Subcutaneous adipose tissue (tissue), 4 donors: ENCODE measurements around the gene PHF1. TPM values are rescaled to one million over a fixed set of nuclear protein-coding genes. Genes with fewer than 3 reads are reported as not detected.

ENCODE experiments used
- total RNA-seq, 4 donors: library from RNA; depleted of rRNA; stranded (reverse); fragments of >200 nt; gene quantifications; one replicate each; pipeline ENCODE4 v1.1.0, GENCODE V29; 2016
- TF ChIP-seq, protein P1 (sequence below): fragments of 450-650 bp; IDR thresholded peaks from one replicate; pipeline ENCODE4 v1.5.1; 2016; ENCODE audit warnings: low read depth, mild to moderate bottlenecking, control low read depth, antibody characterized with exemption, moderate library complexity

Gene PHF1
- total RNA-seq, 4 donors from 2014 or later = 21.4 to 84.0 (median 48.3) TPM

DNA sequence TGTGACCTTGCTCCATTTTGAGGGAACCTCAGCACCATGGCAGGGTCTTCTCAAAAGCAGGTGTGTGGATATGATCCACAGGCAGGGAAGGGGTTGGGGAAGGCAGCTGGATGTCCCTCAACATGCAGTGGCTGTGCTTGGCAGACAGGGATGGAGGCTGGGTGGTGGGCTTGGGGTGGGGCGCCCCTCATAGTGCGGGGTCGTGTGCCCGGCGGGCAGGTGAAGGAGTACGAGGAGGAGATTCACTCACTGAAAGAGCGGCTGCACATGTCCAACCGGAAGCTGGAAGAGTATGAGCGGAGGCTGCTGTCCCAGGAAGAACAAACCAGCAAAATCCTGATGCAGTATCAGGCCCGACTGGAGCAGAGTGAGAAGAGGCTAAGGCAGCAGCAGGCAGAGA is 35.5 kb downstream of the PHF1 start:
- TF ChIP-seq, protein P1, sequence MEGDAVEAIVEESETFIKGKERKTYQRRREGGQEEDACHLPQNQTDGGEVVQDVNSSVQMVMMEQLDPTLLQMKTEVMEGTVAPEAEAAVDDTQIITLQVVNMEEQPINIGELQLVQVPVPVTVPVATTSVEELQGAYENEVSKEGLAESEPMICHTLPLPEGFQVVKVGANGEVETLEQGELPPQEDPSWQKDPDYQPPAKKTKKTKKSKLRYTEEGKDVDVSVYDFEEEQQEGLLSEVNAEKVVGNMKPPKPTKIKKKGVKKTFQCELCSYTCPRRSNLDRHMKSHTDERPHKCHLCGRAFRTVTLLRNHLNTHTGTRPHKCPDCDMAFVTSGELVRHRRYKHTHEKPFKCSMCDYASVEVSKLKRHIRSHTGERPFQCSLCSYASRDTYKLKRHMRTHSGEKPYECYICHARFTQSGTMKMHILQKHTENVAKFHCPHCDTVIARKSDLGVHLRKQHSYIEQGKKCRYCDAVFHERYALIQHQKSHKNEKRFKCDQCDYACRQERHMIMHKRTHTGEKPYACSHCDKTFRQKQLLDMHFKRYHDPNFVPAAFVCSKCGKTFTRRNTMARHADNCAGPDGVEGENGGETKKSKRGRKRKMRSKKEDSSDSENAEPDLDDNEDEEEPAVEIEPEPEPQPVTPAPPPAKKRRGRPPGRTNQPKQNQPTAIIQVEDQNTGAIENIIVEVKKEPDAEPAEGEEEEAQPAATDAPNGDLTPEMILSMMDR = no peak

DNA sequence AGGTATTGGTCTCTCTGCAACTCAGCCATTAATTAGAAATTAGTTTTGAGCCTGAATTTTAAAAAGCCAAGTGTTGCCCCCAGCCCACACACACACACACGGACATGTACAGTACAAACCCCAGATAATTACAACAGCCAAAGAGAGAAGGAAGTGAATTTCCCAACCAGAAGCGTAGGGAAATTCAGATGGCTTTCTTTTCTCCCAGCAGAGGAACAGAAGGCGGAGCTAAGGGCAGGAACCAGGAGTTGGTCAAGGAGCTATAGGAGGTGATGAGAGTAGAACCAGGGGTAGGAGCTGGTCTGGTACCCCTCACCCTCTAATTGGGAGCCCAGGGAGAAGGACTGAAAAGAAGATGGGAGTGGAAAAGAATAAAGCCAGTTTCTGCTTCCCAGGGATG is 39.6 kb downstream of the PHF1 start:
- TF ChIP-seq, protein P1 = no peak

DNA sequence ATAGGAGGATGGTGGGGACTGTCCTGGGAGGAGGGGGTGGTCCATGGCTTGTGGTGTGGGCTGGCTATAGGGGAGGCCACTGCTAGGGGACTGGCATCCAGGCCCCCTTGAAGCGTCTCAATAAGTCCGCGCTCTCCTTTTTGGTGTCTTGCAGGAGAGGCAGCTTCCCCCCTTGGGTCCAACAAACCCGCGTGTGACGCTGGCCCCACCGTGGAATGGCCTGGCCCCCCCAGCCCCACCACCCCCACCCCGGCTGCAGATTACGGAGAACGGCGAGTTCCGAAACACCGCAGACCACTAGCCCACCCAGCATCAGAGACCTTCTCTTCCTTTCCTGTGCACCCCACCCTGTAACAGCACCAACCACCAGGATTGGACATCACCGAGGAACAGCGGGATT is 40.8 kb downstream of the PHF1 start:
- TF ChIP-seq, protein P1 = no peak

DNA sequence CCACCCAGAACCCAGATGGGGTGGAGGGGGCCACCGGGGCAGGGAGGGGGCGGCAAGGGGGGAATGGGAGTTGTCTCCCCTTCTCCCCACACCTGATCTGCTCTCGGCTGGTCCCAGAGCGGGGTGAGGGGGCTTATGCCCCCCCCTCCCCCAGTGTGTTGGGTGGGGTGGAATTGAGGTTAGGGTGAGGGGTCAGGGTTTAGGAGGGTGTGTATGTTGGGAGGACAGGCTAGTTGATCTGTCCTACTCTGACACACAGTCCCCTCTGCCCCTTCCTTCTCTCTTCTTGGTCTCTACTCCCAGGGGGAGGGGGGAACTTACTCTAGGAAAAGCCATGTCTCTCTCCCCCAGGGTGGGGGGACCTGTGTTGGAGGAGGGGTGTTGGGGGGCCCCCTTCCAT is 41.7 kb downstream of the PHF1 start:
- TF ChIP-seq, protein P1 = no peak

DNA sequence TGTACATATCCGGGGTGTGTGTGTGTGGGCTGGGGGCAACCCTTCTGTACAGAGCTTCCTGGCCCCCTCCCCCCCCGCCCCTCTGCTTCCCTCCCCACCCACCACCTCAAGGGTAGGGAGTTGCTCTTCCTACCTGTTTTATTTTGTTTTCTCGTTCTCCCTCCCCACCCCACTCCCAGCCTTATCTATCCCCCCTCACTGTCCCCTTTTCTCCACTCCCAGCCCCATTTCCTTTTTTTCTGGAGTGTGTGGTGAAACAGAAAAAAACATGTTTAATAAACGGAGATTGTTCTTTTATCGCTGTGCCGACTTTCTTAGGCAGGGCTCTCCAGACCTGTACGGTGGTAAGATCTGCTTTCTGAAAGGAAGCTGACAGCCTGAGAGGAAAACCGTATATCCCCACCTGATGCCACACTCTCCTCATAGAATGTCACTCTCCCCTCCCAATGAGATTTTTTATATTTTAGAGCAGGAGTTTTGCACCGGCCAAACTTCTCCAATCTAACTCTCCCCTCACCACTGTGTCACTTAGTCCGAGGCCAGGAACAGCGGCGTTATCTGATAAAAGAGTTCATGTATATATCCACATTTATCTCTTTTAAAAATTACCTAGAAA is 42.7 kb downstream of the PHF1 start:
- TF ChIP-seq, protein P1 = no peak

DNA sequence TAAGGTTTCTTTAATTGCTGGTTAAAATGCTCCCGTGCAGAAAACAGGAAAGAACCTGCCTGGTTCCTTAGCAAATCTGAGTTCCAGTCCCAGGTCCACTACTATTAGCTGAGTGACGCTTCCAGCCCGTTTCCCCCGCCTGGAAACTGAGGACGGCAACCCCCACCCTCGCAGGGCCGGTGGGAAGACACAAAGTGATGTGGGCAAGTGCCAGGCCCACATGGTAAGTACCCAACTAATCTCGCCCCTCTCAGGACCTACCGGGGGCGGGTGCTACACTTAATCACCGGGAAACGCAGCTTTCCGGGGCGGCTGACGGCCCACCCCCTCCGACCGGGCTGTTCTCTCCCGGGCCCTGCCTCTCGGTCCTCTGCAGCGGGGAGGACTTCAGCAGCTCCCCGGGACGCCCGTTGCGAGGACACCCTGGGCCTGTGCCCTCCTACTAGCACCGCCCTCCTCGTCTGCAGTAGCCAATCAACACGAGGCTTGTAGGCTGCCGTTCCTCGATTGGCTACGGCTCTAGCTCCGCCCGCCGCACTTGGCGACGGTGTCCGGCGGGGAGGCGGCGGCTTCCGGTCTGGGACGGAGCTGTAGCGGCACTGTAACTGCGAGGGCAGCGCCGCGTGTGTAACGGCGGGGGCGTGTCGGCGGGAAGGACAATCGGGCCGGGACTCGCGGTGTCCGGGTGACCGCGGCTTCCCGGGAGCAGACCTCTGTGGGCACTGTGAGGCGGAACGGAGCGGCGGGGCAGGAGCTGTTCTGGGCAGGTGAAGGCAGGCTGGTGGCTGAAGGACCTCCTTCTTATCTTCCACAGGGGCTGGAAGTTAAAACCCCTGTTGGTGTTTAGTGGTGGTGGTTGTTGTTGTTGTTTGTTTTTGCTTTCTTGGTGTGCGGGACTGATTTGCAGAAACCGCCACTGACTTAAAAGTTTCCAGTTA is 43.5 kb downstream of the PHF1 start, which contains the start of gene ZBTB9:
Gene ZBTB9, plus strand, starts transcription at position 568 of the 938 bp plus-strand sequence. CDS start 525 bp downstream, outside the sequence.
- TF ChIP-seq, protein P1 = no peak

DNA sequence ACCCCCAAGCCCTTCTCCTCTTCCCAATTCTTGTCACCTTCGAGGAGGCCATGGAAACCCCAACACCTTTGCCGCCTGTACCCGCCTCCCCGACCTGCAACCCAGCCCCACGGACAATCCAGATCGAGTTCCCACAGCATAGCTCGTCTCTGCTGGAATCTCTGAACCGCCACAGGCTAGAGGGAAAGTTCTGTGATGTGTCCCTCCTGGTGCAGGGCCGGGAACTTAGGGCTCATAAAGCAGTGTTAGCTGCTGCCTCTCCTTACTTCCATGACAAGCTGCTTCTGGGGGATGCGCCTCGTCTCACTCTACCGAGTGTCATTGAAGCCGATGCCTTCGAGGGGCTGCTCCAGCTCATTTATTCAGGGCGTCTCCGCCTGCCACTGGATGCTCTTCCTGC is 44.2 kb downstream of the PHF1 start:
- TF ChIP-seq, protein P1 = no peak
